Measurements from ENCODE around the gene CKLF.

The CKLF gene

GRCh38 chr16:66601471-66601870, 49.1 kb downstream of the CKLF start:
- TF ChIP-seq CTCF (IDR thresholded peaks at IDR 0.05; ENCODE audit: low read depth, low read length), result no peak
- H3K4me3 ChIP-seq (ENCODE audit: low read depth, low read length), result no peak overlapping the region
- H3K27me3 ChIP-seq, result no peaks in the 10 kb centered on the region
- H3K9me3 ChIP-seq, result no peaks in the 10 kb centered on the region
- no peaks in the 10 kb centered on the region for H3K36me3 ChIP-seq
- H3K4me1 ChIP-seq, result no peaks in the 10 kb centered on the region
- DNase-seq, result no peak

- Histone ChIP-seq H3K36me3 (no peaks in the 10 kb centered on the region; the same call in 1 of the 2 replicates), H3K27me3 (no peaks in the 10 kb centered on the region), H3K4me1 (peaks cover 6% of the 10 kb centered on the region; the same call in 1 of the 2 replicates), H3K4me3 (ENCODE audit: low read depth, low read length) (peak overlapping the region; percentile 77), H3K9me3 (no peaks in the 10 kb centered on the region)
- no peak for TF ChIP-seq CTCF (IDR thresholded peaks at IDR 0.05; ENCODE audit: low read depth, low read length)
- peak; percentile 69 for DNase-seq
Observed at GRCh38 chr16:66603537-66604375, 51.4 kb downstream of the CKLF start.

GRCh38 chr16:66604376-66605176, 52.2 kb downstream of the CKLF start, which contains the start of gene CMTM3:
Gene CMTM3, plus strand, starts transcription at chr16:66604704. Its CDS starts 102 bp downstream, at chr16:66604806.
- Histone ChIP-seq H3K27me3 (no peaks in the 10 kb centered on the region), H3K4me1 (peaks cover 8% of the 10 kb centered on the region; the same call in 1 of the 2 replicates), H3K36me3 (no peaks in the 10 kb centered on the region; the same call in 1 of the 2 replicates), H3K4me3 (ENCODE audit: low read depth, low read length) (peak within 1 kb of the TSS; percentile 77), H3K9me3 (no peaks in the 10 kb centered on the region)
- TF ChIP-seq CTCF (IDR thresholded peaks at IDR 0.05; ENCODE audit: low read depth, low read length), result peak; percentile 48
- peak; percentile 82 for DNase-seq

- peaks cover 8% of the 10 kb centered on the region; the same call in 1 of the 2 replicates for H3K4me1 ChIP-seq
Observed at GRCh38 chr16:66605177-66605978, 53.0 kb downstream of the CKLF start.

More at GRCh38 chr16:66605177-66605978, 53.0 kb downstream of the CKLF start:
- no peak for TF ChIP-seq CTCF (IDR thresholded peaks at IDR 0.05; ENCODE audit: low read depth, low read length)
- Histone ChIP-seq H3K4me3 (ENCODE audit: low read depth, low read length) (peak overlapping the region; percentile 77), H3K36me3 (peaks cover 8% of the 10 kb centered on the region), H3K27me3 (no peaks in the 10 kb centered on the region), H3K9me3 (no peaks in the 10 kb centered on the region)
- DNase-seq, result peak; percentile 40

Measured in BE2C (cell line).